HFF-Myc (cell line): ENCODE measurements around the gene SHE.

Source experiments
- DNase-seq: peaks from one replicate; pipeline ENCODE4 v3.0.0-alpha.2; 2011; ENCODE audit warnings: low read depth; ENCODE audit errors: extremely low read depth
- H3K4me3 ChIP-seq: replicated peaks from 2 replicates; pipeline ENCODE4 v1.5.1; 2011; ENCODE audit warnings: low read depth, mild to moderate bottlenecking, control low read depth, low read length
- CTCF ChIP-seq: IDR thresholded peaks from 2 replicates; pipeline ENCODE4 v1.5.1; 2012; ENCODE audit warnings: mild to moderate bottlenecking, low read depth, low read length, control low read depth; ENCODE audit errors: missing control alignments

The SHE gene

DNA sequence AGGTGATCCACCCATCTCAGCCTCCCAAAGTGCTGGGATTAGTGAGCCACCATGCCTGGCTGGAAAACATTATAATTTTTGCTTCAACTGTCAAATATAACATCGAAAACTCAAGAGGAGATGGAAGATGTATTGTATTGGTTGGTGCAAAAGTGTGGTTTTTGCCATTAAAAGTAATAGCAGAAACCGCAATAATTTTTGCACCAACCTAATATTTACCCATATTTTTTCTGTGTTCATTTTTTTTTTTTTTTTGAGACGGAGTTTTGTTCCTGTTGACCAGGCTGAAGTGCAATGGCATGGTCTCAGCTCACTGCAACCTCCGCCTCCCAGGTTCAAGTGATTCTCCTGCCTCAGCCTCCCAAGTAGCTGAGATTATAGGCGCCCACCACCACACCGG lies 27.1 kb upstream of the SHE start:
- TF ChIP-seq CTCF = no peak
- no peak overlapping the region for H3K4me3 ChIP-seq
- no peak for DNase-seq

DNA sequence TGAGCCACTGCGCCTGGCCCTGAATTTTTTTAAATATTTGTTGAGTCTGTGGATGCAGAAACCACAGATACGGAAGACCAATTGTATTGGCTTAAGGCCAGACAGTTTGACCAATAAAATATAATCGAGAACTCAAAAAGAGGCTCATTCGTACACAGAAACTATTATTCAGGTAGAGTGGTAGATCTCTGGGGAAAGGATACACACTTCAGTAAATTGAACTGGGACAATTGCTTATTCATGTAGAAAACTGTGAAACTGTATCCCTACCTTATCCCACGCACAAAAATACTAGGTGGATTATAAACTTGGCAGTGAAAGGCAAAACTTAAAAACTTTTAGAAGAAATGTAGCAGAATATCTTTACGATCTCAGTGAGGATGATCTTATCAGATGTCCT lies 25.0 kb upstream of the SHE start:
- DNase-seq = no peak
- no peak for TF ChIP-seq CTCF
- no peak overlapping the region for H3K4me3 ChIP-seq

GRCh38 chr1:154524881-154525280 lies 22.7 kb upstream of the SHE start:
- no peak overlapping the region for H3K4me3 ChIP-seq
- no peak for DNase-seq
- no peak for TF ChIP-seq CTCF

GRCh38 chr1:154521695-154522094 lies 19.5 kb upstream of the SHE start:
- no peak overlapping the region for H3K4me3 ChIP-seq
- no peak for DNase-seq
- TF ChIP-seq CTCF = no peak

DNA sequence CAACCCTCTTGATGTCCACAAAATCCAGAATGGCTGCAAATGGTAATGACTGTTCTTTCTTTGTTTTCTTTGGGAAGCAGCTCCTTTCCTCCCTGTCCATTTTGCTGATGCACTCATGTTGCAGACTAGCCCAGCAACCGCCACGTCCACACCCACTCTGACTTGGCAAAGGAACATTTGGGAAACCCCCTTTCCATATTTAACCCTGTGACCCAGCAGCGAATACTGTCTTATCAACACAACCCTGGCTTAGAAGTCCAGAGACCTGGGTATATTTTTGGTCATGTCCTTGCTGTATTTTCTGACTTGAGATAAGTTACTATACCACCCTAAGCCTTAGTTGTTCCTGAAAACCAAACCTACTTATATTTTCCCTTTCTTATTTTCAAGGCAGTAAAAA lies 18.1 kb upstream of the SHE start:
- no peak for TF ChIP-seq CTCF
- DNase-seq = no peak
- no peak overlapping the region for H3K4me3 ChIP-seq

DNA sequence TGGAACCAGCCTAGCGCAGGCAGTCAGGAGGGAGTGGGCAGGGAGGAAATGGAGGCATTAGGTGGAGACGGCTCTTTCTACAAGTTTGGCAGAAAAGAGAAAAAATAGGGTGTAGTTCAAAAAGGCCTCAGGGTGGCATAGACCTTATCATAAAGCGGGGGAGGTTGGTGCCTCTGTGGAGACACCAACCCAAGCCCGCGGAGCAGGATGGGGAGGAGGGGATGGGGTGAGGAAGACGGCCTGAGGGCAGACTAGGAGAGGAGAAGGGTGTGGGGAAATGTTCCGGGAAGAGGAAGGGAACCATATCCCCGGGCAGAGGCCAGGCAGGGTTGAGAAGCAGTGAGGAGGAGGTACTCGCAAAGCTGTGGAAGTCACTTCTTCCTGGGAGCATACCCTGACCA lies 17.4 kb upstream of the SHE start:
- H3K4me3 ChIP-seq = no peak overlapping the region
- DNase-seq = no peak
- no peak for TF ChIP-seq CTCF

- DNase-seq = no peak
- no peak overlapping the region for H3K4me3 ChIP-seq
- TF ChIP-seq CTCF = no peak
These were observed 15.4 kb upstream of the SHE start for GRCh38 chr1:154517661-154518060.
